Trophoblast cell (in vitro differentiated cells and primary cell): ENCODE data around the gene ST7.

Experiments used
- DNase-seq, 2 donors: peaks; one replicate each; pipeline ENCODE4 v3.0.0-alpha.2; 2016
- H2AFZ ChIP-seq: 2 replicates; pipeline ENCODE4 v1.6.1; 2013; ENCODE audit warnings: low read length, moderate library complexity, mild to moderate bottlenecking; ENCODE audit not compliant: insufficient read depth, poor library complexity
- H2AK5ac ChIP-seq: 2 replicates; pipeline ENCODE4 v1.6.1; 2013; ENCODE audit warnings: mild to moderate bottlenecking, low read length
- H2BK120ac ChIP-seq: 2 replicates; pipeline ENCODE4 v1.6.1; 2013; ENCODE audit warnings: low read length, mild to moderate bottlenecking, moderate library complexity; ENCODE audit not compliant: insufficient read depth, poor library complexity
- H2BK12ac ChIP-seq: 2 replicates; pipeline ENCODE4 v1.6.1; 2013; ENCODE audit warnings: mild to moderate bottlenecking, low read length, moderate library complexity
- H2BK5ac ChIP-seq: 2 replicates; pipeline ENCODE4 v1.6.1; 2013; ENCODE audit warnings: low read length, low read depth, moderate library complexity, mild to moderate bottlenecking; ENCODE audit not compliant: poor library complexity
- H3K14ac ChIP-seq: 2 replicates; pipeline ENCODE4 v1.6.1; 2013; ENCODE audit warnings: mild to moderate bottlenecking, low read length
- H3K18ac ChIP-seq: 2 replicates; pipeline ENCODE4 v1.6.1; 2013; ENCODE audit warnings: mild to moderate bottlenecking, low read length
- H3K23ac ChIP-seq: 2 replicates; pipeline ENCODE4 v1.6.1; 2013; ENCODE audit warnings: low read length
- H3K27ac ChIP-seq: 2 replicates; pipeline ENCODE4 v1.5.1; 2013; ENCODE audit warnings: low read depth, mild to moderate bottlenecking, inconsistent platforms, low read length, moderate library complexity
- H3K27me3 ChIP-seq: 2 replicates; pipeline ENCODE4 v1.6.1; 2013; ENCODE audit warnings: inconsistent platforms, mild to moderate bottlenecking, low read length, moderate library complexity; ENCODE audit not compliant: insufficient read depth
- H3K36me3 ChIP-seq, 2 experiments: 1 replicate in 1 of 2; 2 replicates in 1 of 2; pipeline ENCODE4 v1.6.1; 2013; ENCODE audit warnings: low read length in 2 of 2, mild to moderate bottlenecking in 2 of 2, moderate library complexity in 1 of 2; ENCODE audit not compliant: insufficient read depth in 2 of 2, control insufficient read depth in 1 of 2
- H3K4ac ChIP-seq: 2 replicates; pipeline ENCODE4 v1.6.1; 2013; ENCODE audit warnings: low read depth, mild to moderate bottlenecking, low read length, moderate library complexity
- H3K4me1 ChIP-seq, 2 experiments: 1 replicate in 1 of 2; 2 replicates in 1 of 2; pipeline ENCODE4 v1.6.1; 2013; ENCODE audit warnings: low read length in 2 of 2, mild to moderate bottlenecking in 2 of 2, moderate library complexity in 1 of 2; ENCODE audit not compliant: insufficient read depth in 2 of 2, control insufficient read depth in 1 of 2
- H3K4me2 ChIP-seq: 2 replicates; pipeline ENCODE4 v1.6.1; 2013; ENCODE audit warnings: inconsistent platforms, mild to moderate bottlenecking, low read length, moderate library complexity
- H3K4me3 ChIP-seq: 2 replicates; pipeline ENCODE4 v1.5.1; 2013; ENCODE audit warnings: mild to moderate bottlenecking, low read depth, low read length, inconsistent platforms
- H3K79me1 ChIP-seq: one replicate; pipeline ENCODE4 v1.6.1; 2013; ENCODE audit warnings: low read length
- H3K79me2 ChIP-seq: 2 replicates; pipeline ENCODE4 v1.6.1; 2013; ENCODE audit warnings: low read length, mild to moderate bottlenecking; ENCODE audit not compliant: control insufficient read depth, insufficient read depth, poor library complexity
- H3K9ac ChIP-seq: 2 replicates; pipeline ENCODE4 v1.6.1; 2013; ENCODE audit warnings: mild to moderate bottlenecking, low read length
- H3K9me3 ChIP-seq: 2 replicates; pipeline ENCODE4 v1.6.1; 2013; ENCODE audit warnings: low read depth, mild to moderate bottlenecking, control low read depth, inconsistent platforms, low read length; ENCODE audit not compliant: insufficient read depth
- H4K12ac ChIP-seq: 2 replicates; pipeline ENCODE4 v1.6.1; 2013; ENCODE audit warnings: low read depth, mild to moderate bottlenecking, low read length, moderate library complexity
- H4K8ac ChIP-seq: 2 replicates; pipeline ENCODE4 v1.6.1; 2013; ENCODE audit warnings: low read depth, mild to moderate bottlenecking, low read length, moderate library complexity
- H4K91ac ChIP-seq: one replicate; pipeline ENCODE4 v1.6.1; 2013; ENCODE audit warnings: low read depth, mild to moderate bottlenecking, low read length, moderate library complexity
- WGBS: extraction: QIAGEN DNeasy Blood & Tissue Kit; methylation state at CpG from one replicate; pipeline ENCODE4 v1.1.7; 2013; ENCODE audit warnings: missing lambda C conversion rate; ENCODE audit not compliant: insufficient read length, insufficient coverage; ENCODE audit errors: extremely low coverage; 5-methylcytosine and 5-hydroxymethylcytosine counted together

The ST7 gene

GRCh38 chr7:116994611-116995010, 41.3 kb downstream of the ST7 start:
- peaks cover 0 to 3% of the 10 kb centered on the region in 2 experiments for H3K4me1 ChIP-seq
- no peak overlapping the region for H2AK5ac ChIP-seq
- no peak overlapping the region for H3K14ac ChIP-seq
- no peak overlapping the region for H4K12ac ChIP-seq
- no peak overlapping the region for H3K23ac ChIP-seq
- no peaks in the 10 kb centered on the region for H3K79me2 ChIP-seq
- H3K9ac ChIP-seq: no peak overlapping the region
- H2BK120ac ChIP-seq: no peak overlapping the region
- no peak overlapping the region for H2BK12ac ChIP-seq
- H4K8ac ChIP-seq: no peak overlapping the region
- H3K27ac ChIP-seq: no peak overlapping the region
- H3K36me3 ChIP-seq: peaks cover 0 to 3% of the 10 kb centered on the region in 2 experiments
- H3K79me1 ChIP-seq: no peaks in the 10 kb centered on the region
- no peak overlapping the region for H4K91ac ChIP-seq
- DNase-seq: no peak
- H3K4me2 ChIP-seq: no peak overlapping the region
- no peak overlapping the region for H2AFZ ChIP-seq
- no peak overlapping the region for H2BK5ac ChIP-seq
- WGBS: no CpG with 5 or more reads among the region's 6 CpGs
- H3K4ac ChIP-seq: no peak overlapping the region
- no peak overlapping the region for H3K4me3 ChIP-seq
- no peak overlapping the region for H3K18ac ChIP-seq
- peaks cover 9% of the 10 kb centered on the region for H3K9me3 ChIP-seq
- H3K27me3 ChIP-seq: no peaks in the 10 kb centered on the region

DNA sequence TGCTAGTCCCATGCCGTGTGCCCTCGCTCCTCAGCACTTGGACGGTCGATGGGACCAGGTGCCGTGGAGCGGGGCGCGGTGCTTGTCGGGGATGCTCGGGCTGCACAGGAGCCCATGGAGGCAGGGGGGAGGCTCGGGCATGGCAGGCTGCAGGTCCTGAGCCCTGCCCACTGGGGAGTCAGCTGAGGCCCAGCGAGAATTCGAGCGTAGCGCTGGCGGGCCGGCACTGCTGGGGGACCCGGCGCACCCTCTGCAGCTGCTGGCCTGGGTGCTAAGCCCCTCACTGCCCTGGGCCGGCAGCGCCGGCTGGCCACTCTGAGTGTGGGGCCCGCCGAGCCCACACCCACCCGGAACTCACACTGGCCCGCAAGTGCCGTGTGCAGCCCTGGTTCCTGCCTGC, 44.7 kb downstream of the ST7 start:
- Histone ChIP-seq H3K23ac (no peak overlapping the region), H3K79me2 (no peaks in the 10 kb centered on the region), H3K36me3 (no peaks in the 10 kb centered on the region), H3K27ac (no peak overlapping the region), H4K12ac (no peak overlapping the region), H3K27me3 (no peaks in the 10 kb centered on the region), H4K8ac (no peak overlapping the region), H4K91ac (no peak overlapping the region), H2BK120ac (no peak overlapping the region), H3K79me1 (no peaks in the 10 kb centered on the region), H3K4ac (no peak overlapping the region), H2AFZ (no peak overlapping the region), H3K9me3 (peaks cover 4% of the 10 kb centered on the region), H2AK5ac (no peak overlapping the region), H3K4me1 (peaks cover 0 to 3% of the 10 kb centered on the region in 2 experiments), H3K18ac (peak overlapping the region; percentile 3), H2BK12ac (no peak overlapping the region), H3K4me3 (no peak overlapping the region), H3K4me2 (no peak overlapping the region), H2BK5ac (no peak overlapping the region), H3K14ac (no peak overlapping the region), H3K9ac (no peak overlapping the region)
- no CpG with 5 or more reads among the region's 27 CpGs for WGBS
- DNase-seq: no peak

- Histone ChIP-seq H4K91ac (no peak overlapping the region), H2BK12ac (no peak overlapping the region), H2AFZ (no peak overlapping the region), H3K4me3 (no peak overlapping the region), H2BK5ac (no peak overlapping the region), H3K14ac (no peak overlapping the region), H3K4ac (no peak overlapping the region), H4K8ac (no peak overlapping the region), H3K4me1 (peaks cover 0 to 3% of the 10 kb centered on the region in 2 experiments), H3K9ac (no peak overlapping the region), H3K79me2 (no peaks in the 10 kb centered on the region), H3K79me1 (no peaks in the 10 kb centered on the region), H3K27ac (no peak overlapping the region), H3K18ac (no peak overlapping the region), H3K27me3 (no peaks in the 10 kb centered on the region), H3K36me3 (no peaks in the 10 kb centered on the region), H3K4me2 (no peak overlapping the region), H3K23ac (no peak overlapping the region), H4K12ac (no peak overlapping the region), H2AK5ac (no peak overlapping the region), H2BK120ac (no peak overlapping the region), H3K9me3 (peaks cover 4% of the 10 kb centered on the region)
- peak in 1 of 2 donors; percentile 71 for DNase-seq
- no CpG with 5 or more reads among the region's 2 CpGs for WGBS
Measured at GRCh38 chr7:116998567-116999175, 45.4 kb downstream of the ST7 start.

DNA sequence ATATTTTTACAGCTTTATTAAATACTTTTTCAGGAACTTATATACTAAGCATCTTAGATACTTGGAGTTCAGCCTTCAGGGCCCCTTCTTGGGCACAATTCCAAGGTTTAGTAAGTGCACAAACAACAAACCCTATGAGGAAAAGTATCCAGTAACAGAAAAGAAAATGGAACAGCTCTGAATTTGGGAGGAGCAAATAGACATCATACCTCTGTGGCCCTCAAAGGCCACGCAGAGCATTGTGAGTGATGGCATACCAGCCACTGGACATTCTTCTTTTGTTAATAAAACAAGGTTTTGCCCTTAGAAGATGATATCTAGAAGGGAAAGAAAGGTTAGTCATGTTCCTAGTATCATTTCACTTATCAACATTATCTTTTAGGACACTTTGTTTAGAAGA, 46.0 kb downstream of the ST7 start:
- Histone ChIP-seq H4K91ac (no peak overlapping the region), H2BK120ac (no peak overlapping the region), H2AK5ac (no peak overlapping the region), H4K12ac (no peak overlapping the region), H3K4me1 (peaks cover 0 to 3% of the 10 kb centered on the region in 2 experiments), H2AFZ (no peak overlapping the region), H3K23ac (no peak overlapping the region), H3K14ac (no peak overlapping the region), H3K79me2 (no peaks in the 10 kb centered on the region), H3K79me1 (no peaks in the 10 kb centered on the region), H2BK5ac (no peak overlapping the region), H3K9me3 (peaks cover 4% of the 10 kb centered on the region), H3K4ac (no peak overlapping the region), H2BK12ac (no peak overlapping the region), H3K9ac (no peak overlapping the region), H3K4me2 (no peak overlapping the region), H3K27me3 (no peaks in the 10 kb centered on the region), H3K18ac (no peak overlapping the region), H4K8ac (no peak overlapping the region), H3K36me3 (no peaks in the 10 kb centered on the region), H3K27ac (no peak overlapping the region), H3K4me3 (no peak overlapping the region)
- DNase-seq: peak; percentile 73 to 91
- WGBS: no CpG with 5 or more reads among the region's 1 CpG
